ENCODE results near the gene MSH6. TPM values are rescaled to one million over a fixed set of nuclear protein-coding genes. Genes with fewer than 3 reads are reported as not detected.

MSH6 gene
- total RNA-seq, 6 experiments from 2014 or later: 47.6 to 62.1 (median 57.3) TPM

GRCh38 chr2:47772343-47772742, 10.6 kb upstream of the MSH6 start:
- no peak overlapping the region; the same call in 1 of the 2 replicates for H3K27ac Mint-ChIP-seq
- H3K4me3 Mint-ChIP-seq: no peak overlapping the region
- DNase-seq: no peak
- peaks cover 18% of the 10 kb centered on the region for H3K36me3 Mint-ChIP-seq (ENCODE audit: low read depth)
- H3K9me3 Mint-ChIP-seq: peaks cover 22% of the 10 kb centered on the region
- peaks cover 15% of the 10 kb centered on the region for H3K4me1 Mint-ChIP-seq (ENCODE audit: low read depth)
- no peak for TF ChIP-seq CTCF (IDR thresholded peaks at IDR 0.05)
- H3K27me3 Mint-ChIP-seq (ENCODE audit: insufficient read depth): peaks cover 5% of the 10 kb centered on the region

GRCh38 chr2:47774567-47774966, 8.4 kb upstream of the MSH6 start:
- H3K27me3 Mint-ChIP-seq (ENCODE audit: insufficient read depth): peaks cover 3% of the 10 kb centered on the region; the same call in 1 of the 2 replicates
- peaks cover 18% of the 10 kb centered on the region for H3K36me3 Mint-ChIP-seq (ENCODE audit: low read depth)
- H3K4me3 Mint-ChIP-seq: no peak overlapping the region
- DNase-seq: no peak
- peaks cover 14% of the 10 kb centered on the region for H3K9me3 Mint-ChIP-seq
- no peak for TF ChIP-seq CTCF (IDR thresholded peaks at IDR 0.05)
- no peak overlapping the region for H3K27ac Mint-ChIP-seq
- peaks cover 15% of the 10 kb centered on the region for H3K4me1 Mint-ChIP-seq (ENCODE audit: low read depth)

GRCh38 chr2:47777277-47777937, 5.5 kb upstream of the MSH6 start:
- Mint-ChIP-seq H3K27ac (no peak overlapping the region), H3K36me3 (ENCODE audit: low read depth) (no peaks in the 10 kb centered on the region; the same call in 1 of the 2 replicates), H3K9me3 (no peaks in the 10 kb centered on the region), H3K4me3 (no peak overlapping the region), H3K4me1 (ENCODE audit: low read depth) (peaks cover 6% of the 10 kb centered on the region; the same call in 1 of the 2 replicates), H3K27me3 (ENCODE audit: insufficient read depth) (no peaks in the 10 kb centered on the region)
- TF ChIP-seq CTCF (IDR thresholded peaks at IDR 0.05): no peak
- DNase-seq: no peak

GRCh38 chr2:47778698-47779425, 4.1 kb upstream of the MSH6 start:
- H3K4me3 Mint-ChIP-seq: no peak overlapping the region
- no peaks in the 10 kb centered on the region; the same call in 1 of the 2 replicates for H3K27me3 Mint-ChIP-seq (ENCODE audit: insufficient read depth)
- H3K36me3 Mint-ChIP-seq (ENCODE audit: low read depth): no peaks in the 10 kb centered on the region
- DNase-seq: no peak
- TF ChIP-seq CTCF (IDR thresholded peaks at IDR 0.05): no peak
- H3K27ac Mint-ChIP-seq: no peak overlapping the region
- no peaks in the 10 kb centered on the region for H3K9me3 Mint-ChIP-seq
- peaks cover 6% of the 10 kb centered on the region; the same call in 1 of the 2 replicates for H3K4me1 Mint-ChIP-seq (ENCODE audit: low read depth)

GRCh38 chr2:47779426-47779790, 3.5 kb upstream of the MSH6 start:
- DNase-seq: no peak
- H3K4me1 Mint-ChIP-seq (ENCODE audit: low read depth): peaks cover 6% of the 10 kb centered on the region; the same call in 1 of the 2 replicates
- no peaks in the 10 kb centered on the region for H3K9me3 Mint-ChIP-seq
- no peaks in the 10 kb centered on the region for H3K36me3 Mint-ChIP-seq (ENCODE audit: low read depth)
- TF ChIP-seq CTCF (IDR thresholded peaks at IDR 0.05): no peak
- H3K27me3 Mint-ChIP-seq (ENCODE audit: insufficient read depth): no peaks in the 10 kb centered on the region; the same call in 1 of the 2 replicates
- H3K27ac Mint-ChIP-seq: no peak overlapping the region
- H3K4me3 Mint-ChIP-seq: no peak overlapping the region
